SK-N-SH treated with all-trans-retinoic acid at 6 μM for 48 hours (cell line): ENCODE data around the gene PROK2.

Experiments
- ATAC-seq: fragments of 200-7000 bp; cut with Tn5 transposase; 3 replicates; pipeline ENCODE4 v1.9.1; 2020; ENCODE audit warnings: mild to moderate bottlenecking, moderate library complexity
- ARNTL ChIP-seq: fragments of 450-650 bp; formaldehyde crosslinking; IDR thresholded peaks from 2 replicates; pipeline ENCODE4 v1.5.0; 2020; ENCODE audit warnings: low read depth, mild to moderate bottlenecking, moderate library complexity, borderline replicate concordance
- BACH2 ChIP-seq: fragments of 250-450 bp; sonication (Bioruptor Pico); IDR thresholded peaks from 2 replicates; pipeline ENCODE4 v1.9.0; 2021; ENCODE audit warnings: mild to moderate bottlenecking, borderline replicate concordance
- CSDC2 ChIP-seq: fragments of 250-450 bp; sonication (Bioruptor Pico); IDR thresholded peaks from 2 replicates; pipeline ENCODE4 v1.5.0; 2020; ENCODE audit warnings: mild to moderate bottlenecking, moderate library complexity
- GLIS3 ChIP-seq: fragments of 250-450 bp; sonication (Bioruptor Pico); IDR thresholded peaks from 2 replicates; pipeline ENCODE4 v1.5.0; 2020; ENCODE audit warnings: mild to moderate bottlenecking, moderate library complexity
- OSR1 ChIP-seq: fragments of 250-450 bp; sonication (Bioruptor Pico); IDR thresholded peaks from 2 replicates; pipeline ENCODE4 v1.8.0; 2022; ENCODE audit warnings: moderate library complexity, mild to moderate bottlenecking, inconsistent platforms
- POU6F1 ChIP-seq: fragments of 250-450 bp; sonication (Bioruptor Pico); IDR thresholded peaks from 2 replicates; pipeline ENCODE4 v1.8.0; 2021; ENCODE audit warnings: low read depth, mild to moderate bottlenecking, moderate library complexity, borderline replicate concordance
- PPARA ChIP-seq: fragments of 250-450 bp; sonication (Bioruptor Pico); IDR thresholded peaks from 2 replicates; pipeline ENCODE4 v1.5.0; 2020; ENCODE audit warnings: mild to moderate bottlenecking, borderline replicate concordance
- RARB ChIP-seq: fragments of 250-450 bp; sonication (Bioruptor Pico); IDR thresholded peaks from 2 replicates; pipeline ENCODE4 v1.8.0; 2021; ENCODE audit warnings: mild to moderate bottlenecking, moderate library complexity
- SNAI2 ChIP-seq: fragments of 250-450 bp; sonication (Bioruptor Pico); IDR thresholded peaks from 2 replicates; pipeline ENCODE4 v1.5.0; 2020; ENCODE audit warnings: mild to moderate bottlenecking, moderate library complexity
- TCF4 ChIP-seq: fragments of 250-450 bp; sonication (Bioruptor Pico); IDR thresholded peaks from 2 replicates; pipeline ENCODE4 v1.8.0; 2021; ENCODE audit warnings: mild to moderate bottlenecking, moderate library complexity, borderline replicate concordance
- TOX ChIP-seq: fragments of 250-450 bp; sonication (Bioruptor Pico); IDR thresholded peaks from 2 replicates; pipeline ENCODE4 v1.8.0; 2021; ENCODE audit warnings: mild to moderate bottlenecking, moderate library complexity, borderline replicate concordance
- ZC3H10 ChIP-seq: fragments of 250-450 bp; sonication (Bioruptor Pico); IDR thresholded peaks from 2 replicates; pipeline ENCODE4 v1.5.1; 2021; ENCODE audit warnings: mild to moderate bottlenecking, moderate library complexity
- ZFP3 ChIP-seq: fragments of 250-450 bp; sonication (Bioruptor Pico); IDR thresholded peaks from 2 replicates; pipeline ENCODE4 v1.5.0; 2020; ENCODE audit warnings: mild to moderate bottlenecking, moderate library complexity
- ZFP30 ChIP-seq: fragments of 450-650 bp; formaldehyde crosslinking; IDR thresholded peaks from 2 replicates; pipeline ENCODE4 v1.5.0; 2022; ENCODE audit warnings: mild to moderate bottlenecking, moderate library complexity
- ZNF565 ChIP-seq: fragments of 450-650 bp; formaldehyde crosslinking; conservative IDR thresholded peaks from 2 replicates; pipeline ENCODE4 v1.5.0; 2020; ENCODE audit warnings: low read depth, mild to moderate bottlenecking, moderate library complexity
- ZNF70 ChIP-seq: fragments of 450-650 bp; formaldehyde crosslinking; IDR thresholded peaks from 2 replicates; pipeline ENCODE4 v1.5.0; 2020; ENCODE audit warnings: mild to moderate bottlenecking, moderate library complexity
- ZNF8 ChIP-seq: fragments of 450-650 bp; formaldehyde crosslinking; IDR thresholded peaks from 2 replicates; pipeline ENCODE4 v1.5.0; 2020; ENCODE audit warnings: mild to moderate bottlenecking, moderate library complexity
- TF ChIP-seq, protein P1 (sequence below): fragments of 250-450 bp; sonication (Bioruptor Pico); IDR thresholded peaks from 2 replicates; pipeline ENCODE4 v1.5.0; 2020; ENCODE audit warnings: mild to moderate bottlenecking, moderate library complexity
- TF ChIP-seq, protein P2 (sequence below): fragments of 250-450 bp; sonication (Bioruptor Pico); IDR thresholded peaks from 2 replicates; pipeline ENCODE4 v1.5.1; 2021; ENCODE audit warnings: mild to moderate bottlenecking, moderate library complexity
- TF ChIP-seq, protein P3 (sequence below): fragments of 250-450 bp; sonication (Bioruptor Pico); IDR thresholded peaks from 2 replicates; pipeline ENCODE4 v1.8.0; 2020; ENCODE audit warnings: mild to moderate bottlenecking, moderate library complexity, borderline replicate concordance
- TF ChIP-seq, protein P4 (sequence below): fragments of 250-450 bp; sonication (Bioruptor Pico); IDR thresholded peaks from 2 replicates; pipeline ENCODE4 v1.5.1; 2020; ENCODE audit warnings: low read depth, mild to moderate bottlenecking, moderate library complexity

Gene PROK2

GRCh38 chr3:71759401-71759800 is 25.5 kb downstream of the PROK2 start (continued):
- no peak for TF ChIP-seq ZFP30 (CRISPR knock-in tag)
- no peak for TF ChIP-seq OSR1 (CRISPR knock-in tag)

GRCh38 chr3:71758091-71758490 is 26.9 kb downstream of the PROK2 start:
- ATAC-seq, result no peak
- TF ChIP-seq CSDC2 (CRISPR knock-in tag), result no peak
- TF ChIP-seq, protein P1, sequence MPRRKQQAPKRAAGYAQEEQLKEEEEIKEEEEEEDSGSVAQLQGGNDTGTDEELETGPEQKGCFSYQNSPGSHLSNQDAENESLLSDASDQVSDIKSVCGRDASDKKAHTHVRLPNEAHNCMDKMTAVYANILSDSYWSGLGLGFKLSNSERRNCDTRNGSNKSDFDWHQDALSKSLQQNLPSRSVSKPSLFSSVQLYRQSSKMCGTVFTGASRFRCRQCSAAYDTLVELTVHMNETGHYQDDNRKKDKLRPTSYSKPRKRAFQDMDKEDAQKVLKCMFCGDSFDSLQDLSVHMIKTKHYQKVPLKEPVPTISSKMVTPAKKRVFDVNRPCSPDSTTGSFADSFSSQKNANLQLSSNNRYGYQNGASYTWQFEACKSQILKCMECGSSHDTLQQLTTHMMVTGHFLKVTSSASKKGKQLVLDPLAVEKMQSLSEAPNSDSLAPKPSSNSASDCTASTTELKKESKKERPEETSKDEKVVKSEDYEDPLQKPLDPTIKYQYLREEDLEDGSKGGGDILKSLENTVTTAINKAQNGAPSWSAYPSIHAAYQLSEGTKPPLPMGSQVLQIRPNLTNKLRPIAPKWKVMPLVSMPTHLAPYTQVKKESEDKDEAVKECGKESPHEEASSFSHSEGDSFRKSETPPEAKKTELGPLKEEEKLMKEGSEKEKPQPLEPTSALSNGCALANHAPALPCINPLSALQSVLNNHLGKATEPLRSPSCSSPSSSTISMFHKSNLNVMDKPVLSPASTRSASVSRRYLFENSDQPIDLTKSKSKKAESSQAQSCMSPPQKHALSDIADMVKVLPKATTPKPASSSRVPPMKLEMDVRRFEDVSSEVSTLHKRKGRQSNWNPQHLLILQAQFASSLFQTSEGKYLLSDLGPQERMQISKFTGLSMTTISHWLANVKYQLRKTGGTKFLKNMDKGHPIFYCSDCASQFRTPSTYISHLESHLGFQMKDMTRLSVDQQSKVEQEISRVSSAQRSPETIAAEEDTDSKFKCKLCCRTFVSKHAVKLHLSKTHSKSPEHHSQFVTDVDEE, result no peak
- no peak for TF ChIP-seq RARB (CRISPR knock-in tag)
- TF ChIP-seq TOX (CRISPR knock-in tag), result no peak
- no peak for TF ChIP-seq ZNF70
- TF ChIP-seq, protein P2, sequence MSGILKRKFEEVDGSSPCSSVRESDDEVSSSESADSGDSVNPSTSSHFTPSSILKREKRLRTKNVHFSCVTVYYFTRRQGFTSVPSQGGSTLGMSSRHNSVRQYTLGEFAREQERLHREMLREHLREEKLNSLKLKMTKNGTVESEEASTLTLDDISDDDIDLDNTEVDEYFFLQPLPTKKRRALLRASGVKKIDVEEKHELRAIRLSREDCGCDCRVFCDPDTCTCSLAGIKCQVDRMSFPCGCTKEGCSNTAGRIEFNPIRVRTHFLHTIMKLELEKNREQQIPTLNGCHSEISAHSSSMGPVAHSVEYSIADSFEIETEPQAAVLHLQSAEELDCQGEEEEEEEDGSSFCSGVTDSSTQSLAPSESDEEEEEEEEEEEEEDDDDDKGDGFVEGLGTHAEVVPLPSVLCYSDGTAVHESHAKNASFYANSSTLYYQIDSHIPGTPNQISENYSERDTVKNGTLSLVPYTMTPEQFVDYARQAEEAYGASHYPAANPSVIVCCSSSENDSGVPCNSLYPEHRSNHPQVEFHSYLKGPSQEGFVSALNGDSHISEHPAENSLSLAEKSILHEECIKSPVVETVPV, result no peak
- no peak for TF ChIP-seq ZFP30 (CRISPR knock-in tag)
- TF ChIP-seq, protein P3, sequence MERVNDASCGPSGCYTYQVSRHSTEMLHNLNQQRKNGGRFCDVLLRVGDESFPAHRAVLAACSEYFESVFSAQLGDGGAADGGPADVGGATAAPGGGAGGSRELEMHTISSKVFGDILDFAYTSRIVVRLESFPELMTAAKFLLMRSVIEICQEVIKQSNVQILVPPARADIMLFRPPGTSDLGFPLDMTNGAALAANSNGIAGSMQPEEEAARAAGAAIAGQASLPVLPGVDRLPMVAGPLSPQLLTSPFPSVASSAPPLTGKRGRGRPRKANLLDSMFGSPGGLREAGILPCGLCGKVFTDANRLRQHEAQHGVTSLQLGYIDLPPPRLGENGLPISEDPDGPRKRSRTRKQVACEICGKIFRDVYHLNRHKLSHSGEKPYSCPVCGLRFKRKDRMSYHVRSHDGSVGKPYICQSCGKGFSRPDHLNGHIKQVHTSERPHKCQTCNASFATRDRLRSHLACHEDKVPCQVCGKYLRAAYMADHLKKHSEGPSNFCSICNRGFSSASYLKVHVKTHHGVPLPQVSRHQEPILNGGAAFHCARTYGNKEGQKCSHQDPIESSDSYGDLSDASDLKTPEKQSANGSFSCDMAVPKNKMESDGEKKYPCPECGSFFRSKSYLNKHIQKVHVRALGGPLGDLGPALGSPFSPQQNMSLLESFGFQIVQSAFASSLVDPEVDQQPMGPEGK (CRISPR knock-in tag), result no peak
- no peak for TF ChIP-seq BACH2 (CRISPR knock-in tag)
- no peak for TF ChIP-seq TCF4 (CRISPR knock-in tag)
- no peak for TF ChIP-seq ZNF565 (CRISPR knock-in tag)
- TF ChIP-seq GLIS3 (CRISPR knock-in tag), result no peak
- no peak for TF ChIP-seq ARNTL (CRISPR knock-in tag)
- TF ChIP-seq PPARA (CRISPR knock-in tag), result no peak
- TF ChIP-seq ZFP3, result no peak
- TF ChIP-seq ZNF8 (CRISPR knock-in tag), result no peak
- TF ChIP-seq POU6F1 (CRISPR knock-in tag), result no peak
- no peak for TF ChIP-seq OSR1 (CRISPR knock-in tag)
- TF ChIP-seq SNAI2 (CRISPR knock-in tag), result no peak
- TF ChIP-seq, protein P4, sequence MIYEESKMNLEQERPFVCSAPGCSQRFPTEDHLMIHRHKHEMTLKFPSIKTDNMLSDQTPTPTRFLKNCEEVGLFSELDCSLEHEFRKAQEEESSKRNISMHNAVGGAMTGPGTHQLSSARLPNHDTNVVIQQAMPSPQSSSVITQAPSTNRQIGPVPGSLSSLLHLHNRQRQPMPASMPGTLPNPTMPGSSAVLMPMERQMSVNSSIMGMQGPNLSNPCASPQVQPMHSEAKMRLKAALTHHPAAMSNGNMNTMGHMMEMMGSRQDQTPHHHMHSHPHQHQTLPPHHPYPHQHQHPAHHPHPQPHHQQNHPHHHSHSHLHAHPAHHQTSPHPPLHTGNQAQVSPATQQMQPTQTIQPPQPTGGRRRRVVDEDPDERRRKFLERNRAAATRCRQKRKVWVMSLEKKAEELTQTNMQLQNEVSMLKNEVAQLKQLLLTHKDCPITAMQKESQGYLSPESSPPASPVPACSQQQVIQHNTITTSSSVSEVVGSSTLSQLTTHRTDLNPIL (CRISPR knock-in tag), result no peak
- TF ChIP-seq, all 23 proteins: peak for 0

GRCh38 chr3:71754610-71755253 is 30.2 kb downstream of the PROK2 start:
- TF ChIP-seq, protein P4 (CRISPR knock-in tag), result no peak
- TF ChIP-seq RARB (CRISPR knock-in tag) (no peak), OSR1 (CRISPR knock-in tag) (no peak), GLIS3 (CRISPR knock-in tag) (no peak), SNAI2 (CRISPR knock-in tag) (no peak), CSDC2 (CRISPR knock-in tag) (no peak), PPARA (CRISPR knock-in tag) (no peak), ZC3H10 (CRISPR knock-in tag) (no peak)
- TF ChIP-seq, protein P3 (CRISPR knock-in tag), result no peak
- TF ChIP-seq, all 23 proteins: peak for 0
- no peak for ATAC-seq
